Stimulated activated CD8-positive, alpha-beta memory T cell treated with anti-CD3 and anti-CD28 coated beads, Interleukin-4, amount 100 ng/mL, for 48 hours (primary cell): ENCODE results near the gene PIK3C2B.

Experiments used
- DNase-seq: peaks from one replicate; pipeline ENCODE4 v3.0.0-alpha.2; 2020

The PIK3C2B gene

DNA sequence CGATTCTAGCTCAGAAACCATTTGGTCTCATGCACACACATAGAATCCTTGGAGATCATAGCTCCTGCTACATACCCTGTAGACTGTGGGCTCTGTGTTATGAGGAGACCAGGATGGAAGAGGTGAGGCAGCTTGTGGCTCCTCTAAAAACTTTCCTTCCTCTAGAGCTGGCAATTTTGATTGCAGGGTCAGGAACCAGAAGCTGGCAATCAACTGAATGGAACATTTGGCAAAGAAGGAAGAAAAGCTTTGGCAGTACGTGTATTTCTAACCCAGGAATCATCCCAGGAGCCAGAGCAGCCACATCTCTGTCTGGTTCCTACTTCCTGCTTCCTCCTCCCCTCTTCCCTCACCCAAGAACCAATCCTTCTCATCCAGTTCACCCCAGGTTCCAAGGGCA, 15.7 kb downstream of the PIK3C2B start:
- DNase-seq, result no peak

- DNase-seq, result no peak
Measured at GRCh38 chr1:204478172-204478899, 16.3 kb downstream of the PIK3C2B start.

- no peak for DNase-seq
Measured at GRCh38 chr1:204477036-204477740, 17.4 kb downstream of the PIK3C2B start.

DNA sequence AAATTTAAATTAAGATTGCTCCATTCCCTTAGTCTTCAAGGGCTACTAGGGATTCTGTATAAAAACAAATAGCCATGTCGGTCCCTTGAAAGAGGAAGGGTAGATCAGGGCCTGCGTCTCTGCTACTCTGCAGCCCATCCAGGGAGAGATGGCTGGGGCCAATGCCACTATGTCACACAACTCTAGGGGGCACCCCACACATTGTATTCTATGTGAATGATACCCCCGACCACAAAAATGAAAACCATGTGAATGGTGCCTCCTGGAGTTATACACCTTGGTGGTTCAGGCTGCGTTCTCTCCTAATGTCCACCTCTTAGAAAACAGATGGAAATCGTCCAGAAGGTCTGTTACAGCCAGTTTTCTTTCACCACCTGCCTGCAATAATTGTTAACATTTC, 18.0 kb downstream of the PIK3C2B start:
- no peak for DNase-seq

DNA sequence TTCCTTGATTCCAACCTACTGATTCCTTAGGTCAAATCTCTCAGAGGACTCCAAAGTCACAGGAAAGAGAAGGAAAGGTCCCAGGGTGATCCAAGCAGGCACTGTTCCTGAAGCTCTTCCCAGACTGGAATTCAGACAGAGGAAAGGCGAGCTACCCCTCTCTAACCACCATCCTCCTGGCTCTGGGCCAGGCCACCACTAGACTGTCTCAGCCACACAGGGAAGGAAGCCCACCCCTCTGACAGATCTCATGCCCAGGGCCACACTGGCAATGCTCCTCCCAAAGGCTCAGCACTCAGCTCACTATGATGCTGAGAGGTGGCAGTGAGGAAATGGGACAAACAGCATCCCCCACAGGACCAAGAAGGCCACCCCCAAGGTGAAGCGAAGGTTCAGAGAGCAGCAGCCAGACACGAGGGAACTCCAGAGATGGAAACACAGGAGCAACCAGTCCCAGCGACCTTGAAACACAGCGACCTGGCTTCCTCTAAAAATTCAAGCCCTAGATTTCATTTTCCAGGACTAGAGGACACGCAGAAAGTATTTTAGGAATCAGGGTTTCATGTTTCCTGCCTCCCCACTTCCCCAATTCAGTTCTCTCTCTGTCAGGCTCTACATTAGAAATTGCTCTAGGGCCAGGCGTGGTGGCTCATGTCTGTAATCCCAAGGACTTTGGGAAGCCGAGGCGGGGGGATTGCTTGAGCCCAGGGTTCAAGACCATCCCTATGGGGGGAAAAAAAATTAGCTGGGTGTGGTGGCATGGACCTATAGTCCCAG, 18.8 kb downstream of the PIK3C2B start:
- DNase-seq, result no peak

DNA sequence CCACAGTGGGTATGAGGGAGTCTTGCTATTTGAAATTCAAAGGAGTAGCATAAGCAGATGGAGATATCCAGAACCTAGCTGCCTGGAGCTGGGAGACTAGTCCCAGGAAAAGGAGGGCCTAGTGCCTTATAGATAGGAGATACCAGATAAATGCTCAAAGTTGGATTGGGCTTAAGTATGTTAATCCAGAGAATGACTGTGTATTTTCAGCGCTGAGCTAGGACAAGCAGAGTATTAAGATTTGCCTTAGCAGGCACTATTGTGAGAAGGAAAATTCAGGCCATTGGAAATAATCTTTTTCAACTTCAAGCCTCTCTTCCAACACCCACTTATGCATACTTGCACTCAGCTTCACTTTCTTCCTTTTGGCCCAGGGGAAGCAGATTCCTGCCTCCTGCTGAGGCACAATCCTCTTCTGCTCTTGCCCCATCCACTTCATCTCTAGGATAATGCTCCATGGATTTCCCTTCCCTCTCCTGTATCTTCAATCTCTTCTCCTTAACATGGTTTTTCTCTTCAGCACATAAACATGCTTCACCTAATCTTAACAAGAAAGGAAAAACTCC, 21.1 kb downstream of the PIK3C2B start:
- DNase-seq, result no peak

DNA sequence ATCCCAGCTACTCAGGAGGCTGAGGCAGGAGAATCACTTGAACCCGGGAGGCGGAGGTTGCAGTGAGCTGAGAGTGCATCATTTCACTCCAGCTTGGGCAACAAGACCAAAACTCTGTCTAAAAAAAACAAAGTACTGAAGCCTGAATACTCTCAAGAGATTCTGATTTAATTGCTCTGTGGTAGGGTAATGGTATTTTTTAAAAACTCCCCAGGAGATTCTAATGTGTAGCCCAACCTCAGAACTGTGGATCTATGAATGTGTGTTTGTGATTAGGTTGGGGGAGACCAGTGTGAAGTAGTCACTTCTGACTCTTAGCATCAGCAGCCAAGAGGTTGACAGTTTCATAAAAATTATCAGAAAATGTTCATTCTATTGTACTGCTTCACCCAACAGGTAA, 21.9 kb downstream of the PIK3C2B start:
- DNase-seq, result no peak

- no peak for DNase-seq
Measured at GRCh38 chr1:204471687-204472086, 22.9 kb downstream of the PIK3C2B start.

DNA sequence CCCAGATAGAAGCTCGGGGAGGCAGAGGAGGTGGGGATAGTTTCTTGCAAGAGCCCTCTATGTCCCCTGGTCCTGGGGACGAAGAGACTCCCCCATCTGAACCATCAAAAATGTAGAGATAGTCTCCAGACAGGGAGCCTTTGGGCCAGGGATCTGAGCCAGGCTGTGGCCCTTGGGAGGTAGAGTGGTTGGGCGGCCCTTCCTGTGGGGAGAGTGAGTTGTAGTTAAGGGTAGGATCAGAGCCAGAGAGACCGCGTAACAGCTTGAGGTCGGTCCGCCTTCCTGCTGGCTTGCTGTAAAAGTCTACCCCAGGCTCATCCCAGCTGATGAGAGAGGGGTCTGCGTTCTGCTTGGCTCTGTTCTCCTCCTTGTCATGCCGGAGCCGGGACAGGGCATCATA, 25.3 kb downstream of the PIK3C2B start:
- no peak for DNase-seq

DNA sequence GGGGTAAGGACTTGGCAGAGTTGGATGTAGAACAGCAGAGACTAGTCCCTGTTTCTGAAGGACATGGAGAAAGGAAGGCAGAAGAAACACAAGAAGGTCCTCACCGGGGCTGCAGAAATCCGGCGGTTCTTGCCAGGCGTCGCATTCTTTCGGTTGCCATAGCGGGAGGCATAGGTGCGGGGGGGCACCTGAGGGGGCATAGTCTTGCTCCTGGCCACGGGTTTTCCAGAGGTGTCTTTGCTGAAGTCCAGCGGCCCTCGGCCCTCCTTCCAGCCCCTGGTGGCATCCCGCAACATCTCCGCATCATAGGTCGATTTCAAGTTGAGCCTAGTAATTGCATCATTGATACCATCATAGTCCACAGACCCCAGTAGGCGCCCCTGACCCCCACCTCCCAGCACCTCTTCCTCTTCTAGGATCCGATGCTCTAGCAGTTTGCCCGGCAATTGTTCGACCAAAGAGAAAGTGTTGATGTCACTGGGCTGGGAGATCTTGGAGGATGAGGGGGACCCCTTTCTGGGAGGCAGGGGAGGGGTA, 25.8 kb downstream of the PIK3C2B start:
- no peak for DNase-seq

- no peak for DNase-seq
Measured at GRCh38 chr1:204468206-204468605, 26.4 kb downstream of the PIK3C2B start.

DNA sequence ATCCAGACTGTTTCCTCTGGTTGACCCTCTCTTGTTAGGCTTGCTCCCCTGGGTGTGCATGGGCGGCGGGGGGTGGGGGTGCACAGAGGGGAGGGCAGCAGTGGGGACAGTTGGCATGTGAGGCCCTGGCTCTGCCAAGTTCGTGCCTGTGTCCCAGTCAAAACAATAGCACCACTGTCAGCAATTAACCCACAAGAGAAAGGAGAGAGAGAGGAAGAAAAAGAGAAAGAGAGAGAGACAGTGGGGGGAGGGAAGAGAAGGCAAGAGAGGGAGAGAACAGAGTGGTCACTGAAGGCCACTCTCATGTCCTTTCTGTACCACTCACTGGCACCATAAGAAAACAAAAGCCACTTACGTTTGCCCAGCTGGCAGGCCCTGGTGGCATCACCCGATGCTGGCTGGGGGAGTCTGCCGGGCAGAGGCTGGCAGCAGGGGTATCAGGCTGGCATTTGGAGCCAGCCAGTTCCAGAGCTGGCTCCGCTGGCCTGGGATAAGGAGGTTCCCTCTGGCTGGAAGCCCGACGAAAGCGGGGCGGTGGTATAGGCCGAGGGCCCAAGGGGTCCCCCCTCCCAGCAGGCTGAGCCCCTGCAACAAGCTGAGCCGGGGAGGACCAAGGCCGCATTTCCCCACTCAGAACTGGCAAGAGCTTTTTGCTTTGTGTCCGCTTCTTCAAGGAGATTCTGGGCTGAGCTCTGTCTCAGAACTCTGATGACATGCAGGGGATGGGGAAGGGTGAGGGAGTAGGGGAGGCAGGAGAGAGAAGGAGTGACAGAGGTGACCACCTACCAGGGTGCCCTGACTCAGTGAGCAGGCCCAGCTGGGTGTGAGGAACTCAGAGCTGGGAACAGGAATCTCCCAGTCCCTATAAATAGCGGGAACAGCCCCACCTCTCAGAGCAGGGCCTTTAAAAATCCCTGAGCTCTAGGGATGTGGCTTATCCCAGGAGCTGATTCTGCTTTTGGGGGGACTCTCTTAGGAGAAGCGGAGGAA, 27.9 kb downstream of the PIK3C2B start:
- DNase-seq, result no peak

DNA sequence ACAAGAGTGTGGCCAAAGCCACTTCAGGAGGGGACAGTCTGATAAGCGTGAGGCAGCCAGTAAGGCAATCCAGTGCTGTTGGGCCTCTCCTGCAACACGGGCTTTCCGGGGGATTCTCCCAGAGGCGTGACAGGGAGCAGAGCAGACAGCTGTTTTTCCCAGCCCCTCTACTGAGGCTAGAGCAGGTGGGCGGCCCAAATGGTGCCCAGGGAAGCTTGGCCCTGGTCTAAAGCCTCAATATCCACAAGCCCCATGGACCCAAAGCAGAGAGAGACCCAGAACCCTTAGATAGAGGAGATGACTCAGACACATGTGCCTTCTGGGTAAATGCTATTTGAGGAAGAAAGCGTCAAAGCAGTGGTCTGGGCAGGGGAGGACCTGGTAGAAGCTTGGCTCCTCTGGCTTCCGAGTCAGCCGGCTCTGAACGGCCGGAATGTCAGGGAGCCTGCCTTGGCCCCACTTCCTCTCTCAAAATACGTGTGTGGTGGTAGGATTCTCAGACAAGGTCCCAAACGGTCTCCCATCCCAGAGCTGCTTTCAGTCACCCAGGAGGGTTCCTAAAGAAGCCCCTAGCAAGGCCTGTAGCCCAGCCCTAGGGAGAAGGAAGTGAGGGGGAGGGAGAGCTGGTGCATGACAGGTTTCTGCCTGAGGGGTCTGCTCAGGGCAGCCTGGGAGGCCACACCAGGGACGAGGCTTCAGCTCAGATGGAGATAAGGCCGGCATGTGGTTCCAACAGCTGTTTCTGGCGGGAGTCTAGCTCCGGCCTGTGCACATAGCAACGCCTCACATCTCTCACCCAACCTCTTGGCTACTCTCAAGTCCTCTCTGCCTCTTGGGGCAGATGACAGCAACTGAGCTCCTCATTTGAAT, 28.8 kb downstream of the PIK3C2B start:
- no peak for DNase-seq

DNA sequence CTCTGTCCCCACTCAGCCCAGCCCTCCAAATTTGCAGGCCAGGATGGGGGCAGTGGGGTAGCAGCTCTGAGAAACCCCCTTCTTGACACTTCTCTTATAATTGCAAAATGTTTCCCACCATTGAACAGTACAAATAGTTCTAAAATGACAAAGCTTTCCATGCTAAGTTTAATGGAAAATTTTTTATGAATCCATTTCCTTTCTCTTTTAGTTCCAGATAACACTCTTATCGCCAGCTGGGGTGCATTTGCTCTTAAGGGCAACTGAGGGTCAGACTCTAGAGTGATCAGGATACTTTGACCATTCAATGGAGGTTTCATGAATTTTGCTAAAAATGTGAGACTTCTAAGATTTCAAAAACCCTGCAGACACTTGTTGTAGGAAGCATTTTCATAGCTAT, 29.9 kb downstream of the PIK3C2B start:
- no peak for DNase-seq

DNA sequence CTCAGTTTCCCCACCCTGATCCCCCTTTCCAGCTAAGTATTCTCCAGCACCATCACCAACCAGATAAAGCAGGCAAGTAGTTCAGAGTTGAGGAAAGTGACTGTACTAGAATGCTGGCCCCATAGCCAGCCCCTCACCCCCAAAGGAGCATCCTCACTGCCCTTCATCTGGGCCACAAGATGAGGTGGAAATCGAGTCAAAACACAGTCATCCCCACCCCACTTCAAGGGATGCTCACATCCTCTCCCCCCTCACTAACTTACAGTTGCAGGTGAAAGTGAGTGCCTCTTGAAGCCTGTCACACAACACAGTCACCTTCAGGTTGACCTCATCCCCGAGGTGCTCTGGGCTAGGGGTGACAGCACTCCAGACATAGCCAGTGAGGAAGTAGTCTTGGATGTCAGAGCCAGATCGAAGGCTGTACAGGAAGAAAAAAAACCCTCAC, 30.4 kb downstream of the PIK3C2B start:
- DNase-seq, result peak; percentile 38

- DNase-seq, result no peak
Measured at GRCh38 chr1:204463125-204464060, 31.2 kb downstream of the PIK3C2B start.

DNA sequence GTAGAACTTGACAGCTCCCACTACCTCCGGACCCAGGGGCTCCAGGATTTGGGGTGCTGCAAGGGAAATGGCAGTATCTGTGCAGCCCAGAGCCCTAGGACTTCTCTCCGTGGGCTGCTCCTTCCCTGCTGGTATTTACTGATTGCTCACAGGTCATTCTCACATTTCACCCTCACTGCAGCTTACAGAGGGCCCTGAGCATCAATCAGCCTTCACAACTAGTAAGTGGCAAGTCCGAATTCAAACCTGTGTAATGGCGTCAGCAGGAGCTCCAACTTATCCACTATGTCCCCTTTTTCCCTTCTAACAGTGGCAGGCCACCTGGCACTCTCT, 32.4 kb downstream of the PIK3C2B start:
- DNase-seq, result no peak

DNA sequence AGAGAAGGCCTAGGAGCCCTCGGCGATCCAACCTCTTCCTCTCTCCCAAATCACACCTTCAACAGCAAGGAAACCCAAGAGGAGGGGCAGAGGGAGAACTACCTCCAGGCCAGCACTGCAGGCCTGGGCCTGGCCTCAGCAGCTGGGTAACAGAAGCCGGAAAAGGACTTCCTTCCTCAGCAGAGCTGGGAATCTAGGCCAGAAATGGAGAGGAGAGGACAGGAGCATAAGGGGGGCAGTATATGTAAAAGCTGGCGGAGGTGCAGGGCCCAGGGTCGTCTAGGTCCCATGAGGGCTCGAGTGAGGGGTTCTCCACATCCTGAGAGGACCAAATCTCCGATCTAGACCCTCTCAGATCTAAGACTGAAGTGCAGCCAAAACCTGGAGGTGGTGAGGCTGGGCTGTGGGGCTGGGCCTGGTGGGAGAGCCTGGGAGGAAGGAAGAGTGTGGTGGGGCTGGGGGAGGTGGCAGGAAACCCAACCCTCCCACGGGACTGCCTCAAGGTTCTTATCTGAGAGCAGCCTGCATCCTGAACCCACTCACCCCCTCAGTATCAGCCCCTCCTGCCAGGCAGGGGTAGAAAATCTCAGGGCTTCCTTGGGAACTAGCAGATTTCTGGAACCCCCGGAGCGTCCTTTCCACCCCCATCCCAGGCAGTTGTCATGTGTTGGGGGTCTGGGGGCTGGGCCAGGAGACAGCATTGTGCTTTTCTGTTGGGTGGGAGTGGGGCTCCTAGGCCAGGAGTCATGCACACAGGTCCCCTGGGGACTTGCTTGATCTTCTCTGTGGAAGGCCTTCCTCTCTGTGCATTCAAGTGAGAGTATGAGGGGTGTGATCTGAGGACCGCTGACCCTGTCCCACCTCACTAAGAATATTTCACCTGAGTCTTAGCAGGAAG, 33.0 kb downstream of the PIK3C2B start:
- no peak for DNase-seq

DNA sequence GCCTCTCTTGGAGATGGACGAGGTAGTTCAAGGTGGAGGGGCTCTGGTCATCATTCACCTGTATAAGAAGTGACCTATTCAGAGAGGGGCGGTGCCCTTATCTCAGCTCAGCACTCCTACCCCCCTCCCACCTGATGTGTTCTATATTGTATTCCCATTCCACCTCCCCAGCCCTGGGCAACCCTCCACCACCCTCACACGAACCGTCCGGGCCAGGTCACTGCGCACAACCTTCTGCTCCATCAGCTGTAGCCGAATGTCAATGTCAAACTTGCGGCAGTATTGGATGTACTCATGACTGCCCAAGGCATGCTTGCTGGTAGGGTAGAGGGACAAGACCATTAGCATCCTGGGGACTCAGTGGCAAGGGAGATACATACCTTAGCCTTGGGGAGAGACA, 34.3 kb downstream of the PIK3C2B start:
- DNase-seq, result no peak
